NCI-H82 (cell line): ENCODE data around the gene SLAMF9.

ENCODE experiments used
- DNase-seq: peaks from one replicate; lab custom pipeline; 2025; lab: John Stamatoyannopoulos, UW

SLAMF9 gene

DNA sequence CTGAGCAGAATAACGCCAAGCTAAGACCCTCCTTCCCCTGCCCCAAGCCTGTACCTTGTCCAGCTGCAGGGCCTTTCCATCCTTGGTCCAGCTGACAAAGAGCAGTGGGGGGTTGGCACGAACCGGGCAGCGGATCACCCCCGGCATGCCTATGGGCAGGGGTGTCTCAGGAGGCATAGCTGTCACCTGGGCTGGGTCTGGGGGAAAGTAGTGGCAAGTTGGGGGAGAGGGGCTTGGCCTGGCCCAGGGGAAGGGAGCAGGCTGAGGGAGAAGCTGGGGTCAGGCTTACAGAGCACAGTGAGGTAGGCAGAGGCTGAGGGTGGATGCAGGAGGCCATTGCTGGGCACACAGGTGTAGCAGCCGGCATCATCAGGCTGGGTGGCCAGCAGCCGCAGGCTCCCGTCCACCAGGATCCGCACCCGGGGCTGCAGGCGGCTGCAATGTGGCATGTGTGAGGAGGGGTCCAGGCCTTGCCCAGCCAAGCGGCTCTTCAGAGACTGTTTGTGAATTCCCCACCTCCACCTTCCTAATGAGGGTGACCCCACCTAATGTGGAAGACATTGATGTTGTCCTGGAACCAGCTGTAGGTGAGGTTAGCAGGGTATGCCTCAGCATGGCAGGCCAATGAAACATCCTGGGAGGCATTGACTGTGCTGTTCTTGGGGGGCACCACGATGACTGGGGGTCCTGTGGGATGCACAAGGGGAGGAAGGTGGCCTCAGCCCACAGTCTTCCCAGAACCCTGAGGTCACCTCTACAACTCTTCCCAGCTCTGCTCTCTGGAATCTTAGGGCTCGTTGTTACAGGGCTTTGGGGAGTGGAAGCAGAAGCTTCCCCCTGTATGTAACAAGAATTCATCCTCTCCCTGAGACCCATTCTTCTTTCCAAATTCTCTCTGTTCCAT is 19.6 kb downstream of the SLAMF9 start:
- DNase-seq, result no peak

DNA sequence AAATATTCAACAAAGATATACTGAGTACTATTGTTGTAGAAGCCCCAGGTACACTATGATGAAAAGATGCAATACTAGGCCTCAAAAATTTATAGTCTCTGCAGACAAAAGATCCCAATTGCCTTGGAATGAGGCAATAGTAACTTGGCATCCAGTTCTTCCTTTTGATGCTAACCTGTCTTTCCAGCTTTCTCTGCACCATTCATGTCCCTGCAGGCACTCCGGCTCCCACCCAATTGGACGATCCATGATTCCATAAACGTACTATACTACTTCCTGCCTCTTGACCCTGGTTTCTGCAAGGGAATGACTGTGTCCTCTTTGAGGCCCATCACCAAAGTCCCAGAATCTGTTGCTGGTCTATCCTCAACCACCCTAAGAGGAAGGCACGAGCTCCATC is 20.7 kb downstream of the SLAMF9 start:
- DNase-seq, result no peak

DNA sequence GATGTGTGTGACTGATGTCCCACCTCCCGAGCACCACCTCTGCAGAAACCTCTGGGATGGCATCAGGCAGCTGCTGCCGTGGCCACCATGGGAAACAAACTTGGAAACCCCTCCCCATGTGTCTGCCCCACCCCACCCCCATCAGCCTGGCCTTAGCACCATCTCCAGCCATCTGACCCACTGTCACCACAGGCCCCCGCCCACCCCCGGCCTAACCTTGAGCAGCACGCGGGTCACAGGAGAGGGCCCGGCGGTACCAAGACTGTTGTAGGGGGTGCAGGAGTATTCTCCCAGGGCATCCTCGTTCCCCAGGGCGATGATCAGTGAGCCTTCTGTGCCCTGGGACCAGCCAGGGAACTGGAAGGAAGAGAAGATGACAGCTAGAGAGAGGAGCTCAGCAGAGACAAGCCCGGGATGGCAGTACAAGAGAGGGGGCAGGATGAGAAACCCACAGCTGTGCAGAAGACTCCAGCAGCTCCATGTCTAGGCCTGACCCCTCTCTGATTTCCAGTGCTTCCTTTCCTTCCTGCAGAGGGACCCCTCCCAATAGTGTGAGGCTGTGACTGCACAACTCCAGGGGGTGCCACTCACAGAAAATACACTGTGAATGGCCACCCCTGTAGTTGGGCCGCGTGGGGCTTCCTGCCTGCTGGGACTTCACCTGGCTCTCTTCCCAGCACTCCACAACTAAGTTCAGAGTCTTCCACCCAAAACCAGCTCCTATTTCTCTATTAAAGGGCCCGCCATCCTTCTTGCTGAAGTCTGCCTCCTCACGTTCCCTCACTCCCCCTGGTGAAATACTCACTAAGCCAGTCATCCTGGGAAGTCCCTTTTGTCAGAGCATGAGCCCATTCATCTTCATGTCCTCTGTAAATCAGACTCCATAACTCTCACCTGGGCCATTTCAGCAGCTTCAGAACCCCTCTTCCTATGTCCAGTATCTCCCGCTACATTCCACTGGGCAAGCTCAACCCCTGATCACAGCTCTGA is 21.4 kb downstream of the SLAMF9 start:
- no peak for DNase-seq

DNA sequence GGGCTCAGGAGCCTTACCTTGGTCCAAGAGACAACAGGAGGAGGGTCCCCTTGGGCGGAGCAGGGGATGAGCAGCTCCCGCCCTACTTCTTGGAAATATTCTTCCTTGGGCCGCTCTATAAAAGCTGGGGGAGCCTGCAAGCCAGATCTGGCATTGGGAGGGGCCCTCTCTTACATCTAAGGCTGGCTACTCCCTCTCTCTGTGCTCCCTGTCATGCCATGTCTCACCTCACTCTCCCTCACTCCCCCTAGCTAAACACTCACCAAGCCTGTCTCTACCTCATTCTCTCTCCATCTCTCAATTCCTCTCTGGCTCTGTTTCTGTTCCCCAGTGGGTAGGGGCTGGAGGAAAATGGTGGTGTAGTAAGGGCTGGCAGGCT is 22.3 kb downstream of the SLAMF9 start:
- DNase-seq, result no peak

DNA sequence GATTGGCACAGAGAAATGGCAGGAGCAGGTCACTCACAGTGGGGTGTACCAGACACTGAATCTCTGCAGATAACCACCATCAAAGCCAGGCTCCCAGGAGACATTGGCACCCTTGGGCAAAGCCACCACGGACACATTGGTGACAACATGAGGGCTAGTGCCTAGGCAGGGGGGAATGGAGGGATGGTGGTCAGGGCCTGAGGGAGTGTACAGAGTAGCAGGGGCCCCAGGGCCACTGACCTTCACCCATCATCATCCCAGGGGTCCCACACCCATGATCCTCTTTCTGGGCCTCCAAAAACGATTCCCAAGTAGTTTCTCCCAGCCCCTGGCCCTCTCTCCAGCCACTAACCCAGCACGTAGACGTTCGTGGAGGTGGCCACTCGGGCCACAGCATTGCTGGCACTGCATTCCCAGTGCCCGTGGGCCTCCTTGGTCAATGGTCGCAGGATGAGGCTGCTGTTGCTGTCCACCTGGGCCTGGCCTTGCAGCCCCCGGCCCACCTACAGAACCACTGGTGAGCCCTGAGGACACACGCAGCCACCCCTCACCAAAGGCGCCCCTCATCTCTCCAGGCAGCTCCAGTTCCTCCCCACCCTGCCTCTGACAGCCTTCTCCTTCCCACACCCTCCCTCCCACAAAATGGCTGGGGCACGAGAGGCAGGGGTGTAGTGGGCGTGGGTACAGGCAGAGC is 22.8 kb downstream of the SLAMF9 start:
- no peak for DNase-seq

DNA sequence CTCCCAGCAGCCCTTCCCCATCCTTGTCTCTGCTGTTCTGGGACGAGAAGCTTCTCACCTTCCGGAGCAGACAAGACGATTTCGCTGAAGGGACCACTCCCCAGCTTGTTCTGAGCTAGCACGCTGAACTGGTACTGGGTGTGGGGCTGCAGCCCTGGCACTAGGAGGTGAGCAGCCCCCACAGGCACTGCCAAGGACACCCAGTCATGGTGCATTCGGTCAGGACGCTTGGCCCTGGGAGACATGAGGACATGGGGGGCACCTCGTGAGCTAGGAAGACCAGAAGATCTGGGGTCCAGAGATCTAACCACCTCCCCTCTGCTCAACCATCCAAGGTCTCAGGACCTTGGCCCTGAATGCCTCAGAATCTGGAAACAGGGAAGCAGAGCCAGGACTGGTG is 23.4 kb downstream of the SLAMF9 start:
- no peak for DNase-seq

DNA sequence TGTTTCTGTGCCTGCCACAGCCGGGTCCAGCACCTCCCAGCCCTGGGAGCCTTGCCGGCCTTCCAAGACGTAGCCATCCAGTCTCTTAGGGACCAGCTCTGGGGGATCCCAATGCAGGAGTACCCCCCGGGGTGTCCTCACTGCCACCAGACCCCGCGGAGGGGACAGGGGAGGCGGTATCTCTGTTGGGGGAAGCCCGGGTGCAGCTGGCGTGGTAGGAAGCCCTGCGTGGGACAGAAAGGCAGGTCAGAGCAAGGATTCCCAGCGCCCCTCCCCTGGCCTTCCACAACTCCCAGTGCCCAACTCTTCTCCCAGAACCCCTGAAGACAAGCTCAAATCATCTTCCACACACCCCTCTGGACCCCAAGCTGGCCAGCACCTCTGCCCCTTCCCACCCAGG is 23.8 kb downstream of the SLAMF9 start:
- no peak for DNase-seq

DNA sequence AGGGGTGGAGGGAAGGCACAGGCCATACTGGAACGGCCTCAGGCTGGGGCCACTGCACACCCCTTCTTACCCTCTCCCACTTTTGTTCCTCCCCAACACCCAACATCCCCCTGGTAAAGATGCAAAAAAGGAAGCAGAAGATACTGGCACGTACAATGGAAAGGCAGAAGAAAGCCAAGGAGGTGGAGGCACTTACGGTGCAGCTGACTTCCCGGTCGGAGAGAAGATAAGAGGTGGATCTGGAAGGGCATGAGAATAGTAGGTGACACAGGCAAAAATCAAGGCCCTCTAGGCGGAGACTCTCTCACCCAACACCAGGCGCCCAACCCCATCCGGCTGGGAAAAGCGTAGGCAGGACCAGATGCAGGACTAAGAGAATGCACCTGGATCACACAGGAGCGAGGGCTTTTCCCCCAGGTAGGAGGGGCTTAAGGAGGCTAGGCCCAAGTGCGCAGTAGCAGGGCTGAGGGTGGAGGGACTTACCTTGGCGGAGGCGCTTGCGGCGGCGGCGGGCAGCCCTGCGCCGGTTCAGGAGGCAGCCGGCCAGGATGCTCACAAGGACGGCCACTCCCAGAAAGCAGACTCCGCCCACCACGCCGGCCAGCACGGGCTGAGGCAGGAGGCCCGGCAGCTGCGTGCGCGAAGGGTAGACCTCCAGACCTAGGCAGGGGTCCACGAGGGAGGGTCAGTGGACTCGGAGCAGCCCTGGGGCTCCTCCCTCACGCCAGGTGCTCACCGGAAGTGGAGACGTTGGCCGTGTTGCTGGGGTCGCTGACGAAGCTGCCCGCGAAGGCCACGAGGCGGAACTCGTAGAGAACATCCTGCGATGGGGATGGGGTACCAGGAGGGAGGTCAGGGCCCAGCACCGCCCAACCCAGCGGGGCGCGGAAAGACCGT is 24.6 kb downstream of the SLAMF9 start:
- no peak for DNase-seq

DNA sequence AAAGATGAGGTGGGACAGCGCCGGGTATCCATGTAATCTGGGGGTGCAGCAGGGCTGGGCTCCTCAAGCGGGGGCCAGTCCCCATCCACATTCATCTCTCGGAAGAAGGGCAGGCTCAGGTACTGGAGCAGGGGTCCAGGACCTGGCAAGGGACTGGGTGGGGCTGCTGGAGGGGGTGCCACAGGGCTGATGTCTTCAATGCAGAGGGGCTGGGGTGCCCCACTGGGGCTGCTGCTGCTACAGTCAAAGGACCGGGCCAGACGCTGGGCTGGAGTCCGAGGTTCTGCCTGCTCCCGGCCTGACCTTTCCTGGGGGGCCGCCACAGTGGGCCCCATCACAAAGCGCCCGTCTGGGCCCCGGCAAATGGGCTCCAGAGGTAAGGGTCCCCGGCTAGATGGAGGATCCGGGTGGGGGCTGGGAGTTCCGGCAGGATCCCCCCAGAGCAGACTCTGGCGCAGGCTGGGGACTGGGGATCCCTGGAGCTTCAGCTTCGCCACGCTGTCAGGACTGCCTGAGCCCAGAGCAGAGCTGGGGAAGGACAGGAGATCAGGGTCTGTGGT is 25.5 kb downstream of the SLAMF9 start:
- DNase-seq, result no peak

DNA sequence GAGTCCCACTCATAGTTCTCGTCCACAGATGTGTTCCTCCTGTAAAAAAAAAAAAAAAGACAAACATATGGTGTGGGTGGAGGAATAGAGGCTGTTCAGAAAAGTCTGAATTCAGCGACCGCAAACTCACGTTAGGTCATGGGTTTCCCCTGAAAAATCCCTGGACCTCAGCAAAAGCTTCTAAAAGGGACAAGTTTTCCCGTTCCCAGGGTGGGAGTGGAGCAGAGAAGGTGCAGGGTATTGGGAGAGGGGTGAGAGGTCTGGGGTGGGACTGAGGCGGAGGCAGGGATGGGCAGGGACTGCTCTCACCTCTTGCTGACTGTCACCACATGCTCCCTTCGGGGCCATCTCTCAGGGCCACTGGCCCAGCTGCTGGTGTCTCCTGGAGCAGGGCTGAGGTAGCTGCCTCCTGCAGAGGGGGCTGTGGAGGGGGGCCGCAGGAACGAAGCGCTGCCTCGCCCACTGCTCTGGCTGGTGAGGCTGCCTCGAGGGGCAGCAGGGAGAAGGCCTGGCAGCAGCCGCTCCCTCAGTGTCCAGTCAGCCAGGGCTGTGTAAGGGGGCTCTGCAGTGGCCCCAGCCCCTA is 26.1 kb downstream of the SLAMF9 start:
- DNase-seq, result peak; percentile 65

DNA sequence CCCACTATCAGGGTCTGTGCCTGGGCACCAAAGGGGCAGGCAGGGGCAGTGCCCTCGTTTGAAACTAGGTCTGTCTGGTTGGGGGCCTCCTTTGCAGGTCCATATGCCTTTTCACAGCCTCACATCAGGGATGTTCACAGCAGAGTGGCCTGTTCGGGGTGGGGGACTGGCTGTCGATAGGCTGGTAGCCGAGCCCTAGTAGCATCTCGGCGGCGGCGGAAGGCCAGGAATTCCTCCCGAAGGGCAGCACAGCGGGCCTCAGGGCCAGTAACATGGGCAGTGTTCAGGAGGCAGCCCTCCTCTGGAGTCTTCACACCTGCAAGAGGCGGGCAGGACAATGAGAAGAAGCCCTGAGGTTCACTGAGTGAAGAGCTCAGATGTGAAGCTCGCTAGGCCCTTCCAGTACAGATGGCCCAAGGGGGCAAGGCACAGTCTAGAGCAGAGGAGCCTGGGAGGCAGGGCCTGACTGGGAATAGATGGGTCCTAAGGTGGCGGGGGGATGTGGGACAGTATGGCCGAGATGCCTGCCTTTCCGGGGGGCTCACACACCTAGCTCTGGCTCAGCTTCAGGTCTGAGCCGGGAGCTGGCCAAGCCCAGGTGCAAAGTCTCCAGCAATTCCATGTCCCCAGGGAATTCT is 26.7 kb downstream of the SLAMF9 start:
- DNase-seq, result no peak

DNA sequence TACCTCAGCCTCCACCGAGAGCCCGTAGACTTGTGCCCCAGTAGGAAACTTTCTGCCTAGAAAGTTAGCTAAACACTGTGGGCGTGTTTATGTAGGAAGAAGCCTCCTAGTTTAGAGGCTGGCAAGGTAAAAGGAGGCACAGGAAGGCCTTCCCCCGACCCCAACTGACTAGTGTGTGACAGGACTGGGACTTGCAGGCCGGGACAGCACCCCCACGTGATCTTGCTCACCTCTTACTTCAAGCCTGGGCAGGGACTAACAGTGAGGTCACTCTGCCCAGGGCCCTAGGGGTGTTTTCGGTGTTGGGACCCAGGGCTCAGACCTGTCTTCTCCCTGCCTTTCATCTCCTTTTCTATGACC is 28.3 kb downstream of the SLAMF9 start:
- no peak for DNase-seq

DNA sequence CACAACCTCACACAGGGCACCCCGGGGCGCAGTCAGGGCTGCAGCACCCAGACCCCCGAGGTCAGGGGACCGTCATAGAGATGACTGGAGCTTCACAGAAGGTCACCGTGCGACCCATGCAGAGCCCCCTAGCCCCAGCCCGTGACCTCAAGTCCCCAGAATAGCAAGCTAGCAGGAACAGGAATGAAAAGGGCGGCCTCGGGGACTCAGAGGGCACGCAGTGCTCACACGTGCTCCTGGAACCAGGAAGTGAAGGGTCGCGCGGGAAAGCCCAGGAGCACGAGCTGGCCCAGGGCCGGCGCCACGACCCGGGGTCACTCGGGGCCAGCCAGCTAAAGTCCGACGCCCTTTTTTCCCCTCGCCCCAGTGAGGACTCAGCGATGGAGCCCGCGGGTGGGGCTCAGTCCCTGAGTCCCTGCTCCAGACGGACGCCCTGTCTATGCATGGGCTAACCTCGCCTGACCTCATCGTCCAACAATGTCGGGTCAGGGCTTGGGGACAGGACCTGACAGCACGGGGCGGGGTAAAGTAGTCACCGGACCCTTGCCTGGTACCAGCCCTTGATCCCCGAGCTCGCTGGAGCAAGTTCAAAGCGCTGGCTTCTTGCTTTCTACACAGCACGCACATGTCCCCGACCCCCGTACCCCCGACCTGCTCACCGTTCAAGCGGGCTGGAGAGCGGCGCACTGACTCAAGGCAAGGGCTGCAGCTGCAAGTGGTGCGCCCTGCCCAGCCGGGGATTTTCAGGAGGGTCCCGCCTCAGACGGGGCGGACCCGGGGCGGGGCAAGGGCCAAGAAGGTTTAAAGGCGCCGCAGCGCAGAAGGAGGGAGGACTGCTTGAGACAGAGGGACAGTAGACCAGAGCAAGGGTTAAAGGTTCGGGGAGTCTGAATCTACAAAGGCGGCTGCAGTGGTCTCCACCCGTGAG is 29.0 kb downstream of the SLAMF9 start, which contains the start of gene TAGLN2:
TAGLN2 (minus strand) TSS at position 717 of the 928 bp plus-strand sequence. CDS start 4,998 bp downstream, outside the sequence.
- DNase-seq, result peak; percentile 97

DNA sequence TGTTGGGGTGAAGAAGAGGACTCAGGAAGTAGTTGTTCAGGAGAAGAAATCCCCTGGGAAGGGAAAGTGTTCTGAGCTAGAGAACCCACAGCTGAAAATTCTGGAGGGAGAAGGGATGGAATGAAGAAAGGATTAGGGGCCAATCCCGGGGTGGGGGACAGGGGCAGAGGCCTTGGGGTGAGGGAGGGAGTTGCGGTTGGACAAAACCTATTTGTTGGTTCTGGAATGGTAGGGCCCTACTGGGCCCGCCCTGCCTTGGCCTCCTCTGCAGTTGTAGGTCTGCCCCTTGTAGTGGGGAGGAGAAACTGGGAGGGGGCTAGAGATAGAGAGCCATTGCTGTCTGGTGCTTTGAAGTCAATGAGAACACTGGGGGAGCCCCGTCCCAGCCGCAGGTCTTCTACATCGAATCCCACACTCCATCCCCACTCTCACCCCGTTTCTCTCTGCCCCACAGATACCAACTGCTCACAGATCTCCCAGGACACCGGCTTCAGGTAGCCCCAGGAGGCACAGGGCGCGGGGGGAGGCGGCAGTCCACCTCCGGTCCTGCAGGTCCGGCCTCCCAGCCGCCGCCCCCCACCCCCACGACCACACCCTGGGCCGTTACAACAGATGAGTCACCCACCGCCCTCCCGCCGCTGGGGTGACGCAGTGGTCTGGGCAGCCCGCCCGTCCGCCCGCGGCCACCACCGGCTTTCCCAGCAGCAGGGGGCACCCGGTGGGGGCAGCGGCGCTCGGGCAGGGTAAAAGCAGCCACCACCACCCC is 29.8 kb downstream of the SLAMF9 start:
- peak; percentile 55 for DNase-seq

DNA sequence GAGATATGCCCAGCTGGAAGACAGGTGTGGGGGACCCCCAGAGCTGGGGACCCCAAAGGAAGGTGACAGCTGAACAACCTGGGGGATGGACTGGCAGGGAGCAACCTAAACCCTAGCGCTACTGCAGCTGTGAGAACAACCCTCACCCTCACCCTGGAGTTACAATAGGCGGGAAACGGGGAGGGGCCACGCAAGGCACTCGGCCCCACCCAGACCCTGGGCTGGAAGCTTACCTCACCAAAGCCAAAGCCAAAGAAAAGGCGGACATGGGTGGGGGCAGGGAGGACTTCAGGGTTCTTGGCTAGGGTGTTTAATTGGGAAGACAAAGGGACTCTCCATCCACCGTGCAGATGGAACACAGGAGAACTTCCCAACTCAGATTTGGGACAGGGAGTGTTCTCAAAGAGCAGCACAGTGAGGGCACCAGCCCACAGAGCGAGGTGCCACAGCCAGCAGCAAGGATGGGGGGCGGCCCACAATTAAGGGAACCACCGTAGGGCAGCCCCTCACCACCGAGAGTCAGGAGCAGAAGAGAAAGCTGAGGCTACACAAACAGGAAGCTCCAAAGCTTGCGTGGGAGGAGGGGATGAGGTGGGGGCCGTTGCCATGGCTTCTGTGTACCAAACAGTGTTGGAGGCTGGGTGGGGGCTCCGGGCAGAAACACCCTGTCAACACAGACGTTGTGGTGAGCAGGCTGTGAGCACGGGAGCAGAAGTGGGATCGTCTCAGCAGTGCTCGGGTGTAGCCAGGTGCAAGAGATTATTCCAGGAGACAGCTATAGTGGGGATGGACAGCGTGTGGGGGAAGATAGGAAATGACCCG is 30.6 kb downstream of the SLAMF9 start:
- peak; percentile 75 for DNase-seq

DNA sequence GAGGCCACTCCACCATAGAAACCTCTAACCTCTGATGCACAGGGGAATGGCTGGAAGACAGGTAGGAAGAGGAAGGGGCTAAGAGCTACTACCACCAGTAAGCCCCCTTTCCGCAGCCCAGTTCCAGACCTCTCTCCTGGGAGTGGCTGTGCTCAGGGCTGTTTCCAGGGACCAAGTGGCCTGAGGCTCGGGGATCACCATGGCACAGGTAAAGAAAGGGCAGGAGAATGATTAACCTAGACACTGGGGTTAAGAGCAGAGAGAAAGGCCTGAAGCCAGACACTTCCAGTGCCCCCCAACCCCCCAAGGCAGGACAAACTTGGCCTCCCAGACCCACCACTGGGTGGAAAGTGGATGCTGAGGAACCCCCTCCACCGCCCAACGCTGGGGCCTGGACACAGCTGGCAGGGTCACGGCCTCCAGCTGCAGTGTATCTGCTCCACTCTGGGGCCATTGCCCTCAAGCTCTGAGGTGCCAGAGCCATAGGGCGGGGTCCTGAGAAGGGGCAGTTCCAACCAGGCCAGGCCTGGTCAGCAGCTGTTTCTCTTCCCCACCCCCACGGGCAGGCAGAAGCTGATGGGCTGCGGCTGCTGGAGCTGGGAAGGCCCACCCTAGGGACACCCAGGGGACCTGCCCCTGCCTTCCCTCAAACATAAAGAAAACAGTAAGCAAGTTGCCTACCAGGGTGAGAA is 31.4 kb downstream of the SLAMF9 start:
- no peak for DNase-seq
